CD4-positive, alpha-beta T cell treated with Interleukin-17A for 1 hour (primary cell): ENCODE results near the gene GDF7.

Experiments used
- DNase-seq: peaks from one replicate; pipeline ENCODE4 v3.0.0-alpha.2; 2020

GDF7 gene

DNA sequence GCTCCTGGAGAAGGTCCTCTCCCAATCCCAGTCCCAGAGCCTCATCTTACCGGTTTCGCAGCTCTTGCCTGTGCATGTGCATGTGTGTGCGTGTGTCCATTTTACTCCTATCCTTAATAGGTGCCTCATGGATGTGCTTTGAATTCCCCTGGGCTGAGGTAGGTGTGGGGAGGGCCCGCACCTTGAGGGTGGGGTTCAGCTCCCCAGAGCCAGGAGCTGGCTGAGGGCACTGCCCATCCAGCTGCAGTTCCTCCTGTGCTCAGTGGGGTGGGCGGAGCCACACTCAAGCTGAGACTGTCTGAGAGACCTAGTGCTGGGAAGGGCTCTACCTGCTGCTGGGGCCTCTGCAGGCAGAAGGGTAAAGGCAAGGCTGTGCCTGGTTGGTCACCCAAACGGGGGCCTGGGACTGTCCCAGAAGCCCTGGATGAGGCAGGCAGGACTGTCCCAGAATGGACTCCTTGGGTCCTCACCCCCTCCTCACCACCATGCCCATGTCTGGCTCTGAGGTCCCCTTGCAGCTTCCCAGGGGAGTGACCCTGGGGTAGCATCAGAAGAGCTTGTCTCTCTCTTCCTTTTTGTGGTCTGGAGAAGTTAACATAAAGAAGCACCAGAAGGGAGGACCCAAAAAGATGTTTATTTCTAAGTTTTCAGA, 8.9 kb downstream of the GDF7 start:
- DNase-seq: no peak

DNA sequence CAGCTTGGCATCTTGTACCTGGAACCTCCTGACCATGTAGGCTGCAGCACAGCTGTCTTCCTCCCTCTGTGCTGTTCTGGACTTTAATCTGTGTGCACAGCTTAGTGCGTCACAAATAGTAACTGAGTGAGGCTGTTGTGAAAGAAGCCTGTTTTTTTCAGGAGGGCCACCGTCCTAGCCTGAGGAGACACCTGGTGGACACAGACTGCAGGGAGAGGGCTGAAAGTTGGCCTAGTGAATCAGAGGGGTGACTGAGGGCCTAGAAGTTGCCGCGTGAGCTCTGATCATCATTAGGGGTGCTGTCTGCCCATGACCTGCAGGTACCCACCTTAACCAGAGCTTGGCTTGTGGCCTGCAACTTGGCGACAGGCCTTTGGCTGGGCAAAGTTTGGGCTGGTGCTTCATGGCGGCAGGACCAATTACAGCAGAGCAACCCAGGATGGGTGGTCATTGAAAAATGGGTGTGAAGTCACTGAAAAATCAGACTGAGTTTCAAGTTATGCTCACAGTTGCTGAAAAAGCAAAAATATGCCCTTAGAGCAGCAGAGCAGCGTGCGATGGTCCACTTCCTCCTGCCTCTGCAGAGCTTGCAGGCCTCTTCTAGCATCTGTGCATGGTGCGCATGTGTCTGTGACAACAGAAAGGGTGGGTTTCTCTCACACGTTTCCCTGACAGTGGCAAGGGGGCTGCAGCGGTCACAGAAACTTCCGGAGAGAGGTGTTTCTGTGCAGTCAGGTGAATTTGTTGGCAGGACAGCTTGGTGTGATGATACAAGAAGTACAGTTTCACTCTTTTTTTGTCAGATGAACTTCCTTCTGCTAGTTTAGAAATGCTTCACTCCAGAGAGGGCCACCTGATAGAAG, 9.6 kb downstream of the GDF7 start:
- no peak for DNase-seq

DNA sequence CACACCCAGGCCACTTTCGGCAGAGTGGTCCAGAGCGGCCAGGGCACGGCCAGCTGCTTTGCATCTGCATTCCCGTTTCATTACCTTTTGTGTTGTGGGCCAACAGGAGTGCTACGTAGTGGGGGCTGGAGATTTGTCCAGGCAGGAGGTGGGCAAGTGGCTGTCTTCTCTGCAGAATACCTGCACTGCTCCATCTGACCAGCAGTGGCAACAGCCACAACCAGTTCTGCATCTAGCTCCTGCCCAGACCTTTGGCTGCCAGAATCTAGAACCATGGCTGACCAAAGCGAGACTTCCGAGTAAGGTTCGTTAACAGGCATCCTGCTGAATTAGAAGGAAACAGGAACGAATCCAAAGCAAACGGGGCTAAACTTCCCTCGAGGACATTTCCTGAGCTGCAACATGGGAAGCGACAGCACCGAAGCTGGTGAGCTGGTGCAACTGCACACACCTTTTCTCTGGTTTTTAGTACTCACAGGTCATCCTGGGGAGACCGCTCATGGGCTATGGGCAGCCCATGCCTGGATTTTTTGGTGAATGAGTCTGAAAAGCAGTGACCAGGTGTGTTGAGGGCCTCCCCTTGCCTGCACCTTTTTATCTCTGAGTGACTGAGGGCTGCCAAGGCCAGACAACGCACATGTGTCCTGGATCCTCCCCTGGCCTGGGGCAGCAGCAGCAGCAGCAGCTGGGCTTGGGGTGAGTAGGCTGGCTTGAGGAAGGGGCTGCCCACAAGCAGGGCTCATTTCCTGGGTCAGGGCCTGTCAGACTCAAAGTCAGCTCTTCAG, 10.5 kb downstream of the GDF7 start:
- no peak for DNase-seq

DNA sequence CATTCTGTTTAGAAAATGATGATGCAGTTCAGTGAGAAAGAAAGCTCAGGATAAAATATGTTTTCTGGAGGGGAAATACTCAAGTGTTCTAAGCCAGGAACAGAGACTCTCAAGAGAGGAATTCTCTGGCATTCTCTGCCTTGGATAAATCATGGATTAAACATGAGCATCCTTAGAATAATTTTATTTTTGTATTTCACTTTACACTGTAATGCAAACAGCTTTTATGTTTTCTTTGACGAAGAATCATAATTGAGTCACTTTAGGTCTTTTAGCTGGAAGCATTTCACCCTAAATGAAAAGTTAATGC, 11.1 kb downstream of the GDF7 start:
- no peak for DNase-seq

DNA sequence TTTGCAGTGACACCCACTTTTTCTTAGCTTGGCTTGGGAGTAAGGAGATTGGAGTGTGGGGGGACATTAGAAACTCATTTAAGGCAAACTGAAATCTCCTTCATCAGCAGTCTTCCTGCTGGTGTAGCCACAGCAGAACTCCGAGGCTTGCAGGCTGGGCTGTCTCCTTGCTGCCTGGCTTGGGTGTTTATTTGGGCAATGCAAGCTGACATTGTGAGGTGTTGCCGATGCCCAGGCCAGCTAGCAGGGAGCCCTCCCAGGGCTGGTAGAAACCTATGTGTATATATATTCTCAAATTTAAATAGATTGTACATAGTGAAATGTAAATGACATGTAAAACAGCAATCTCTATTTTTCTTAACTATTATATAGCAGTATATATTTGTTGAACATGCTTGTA, 11.8 kb downstream of the GDF7 start:
- no peak for DNase-seq

DNA sequence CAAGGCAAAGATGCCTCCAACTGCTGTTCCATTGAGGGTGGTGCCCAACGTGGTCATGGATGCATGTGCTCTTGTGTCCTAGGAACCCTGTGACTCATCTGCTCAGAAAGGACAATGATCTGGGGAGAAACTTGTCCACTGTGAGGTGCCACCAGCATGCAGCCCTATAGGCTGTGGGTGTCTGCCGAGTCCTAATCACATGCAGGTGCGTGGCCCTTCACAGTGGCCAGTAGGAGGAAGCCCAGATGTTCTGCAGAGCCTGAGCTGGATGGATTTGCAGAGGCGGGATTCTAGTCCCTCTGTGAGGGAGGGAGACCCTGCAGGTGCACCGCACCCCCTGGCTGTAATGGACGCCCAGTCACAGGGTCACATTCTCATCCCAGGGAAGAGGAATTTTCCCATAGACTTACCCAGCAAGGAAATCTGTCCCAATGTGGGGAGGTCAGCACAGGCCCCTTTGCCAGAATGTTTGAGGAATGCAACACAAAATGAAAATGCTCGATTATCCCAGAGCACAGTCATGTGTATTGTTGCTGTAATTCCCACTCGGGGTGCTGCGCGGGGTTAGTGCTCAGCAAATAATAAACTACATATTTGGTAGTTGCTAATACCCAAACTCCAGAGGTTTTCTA, 13.9 kb downstream of the GDF7 start:
- DNase-seq: no peak

DNA sequence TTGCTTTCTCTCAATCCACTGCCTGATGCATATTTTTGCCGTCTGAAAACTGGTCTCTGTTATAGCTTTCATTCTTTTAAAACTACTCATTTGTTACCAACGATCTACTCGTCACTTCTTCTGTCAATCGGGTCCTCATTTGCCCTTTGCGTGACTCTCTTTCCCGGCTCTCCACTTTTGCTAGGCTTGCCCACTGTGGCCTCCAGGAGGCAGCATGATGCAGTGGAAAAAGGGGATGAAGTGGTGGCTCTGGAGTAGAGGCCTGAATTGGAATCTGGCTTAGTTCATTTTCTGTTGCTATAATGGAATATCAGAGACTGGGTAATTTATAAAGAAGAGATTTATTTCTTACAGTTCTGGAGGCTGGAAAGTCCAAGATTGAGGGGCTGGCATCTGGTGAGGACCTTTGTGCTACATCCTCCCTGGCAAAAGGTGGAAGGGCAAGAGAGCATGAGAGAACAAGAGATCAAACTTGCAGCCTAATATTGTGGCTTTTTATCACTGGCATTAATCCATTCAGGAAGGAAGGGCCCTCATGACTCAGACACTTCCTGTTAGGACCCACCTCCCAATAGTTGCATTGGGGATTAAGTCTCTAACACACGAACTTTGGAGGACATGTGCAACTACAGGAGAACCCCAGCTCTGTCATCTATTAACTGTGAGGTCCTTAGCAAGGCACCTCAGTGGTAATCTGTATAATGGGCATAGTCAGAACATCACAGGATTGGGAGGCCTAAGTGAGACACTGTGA, 15.4 kb downstream of the GDF7 start:
- no peak for DNase-seq

DNA sequence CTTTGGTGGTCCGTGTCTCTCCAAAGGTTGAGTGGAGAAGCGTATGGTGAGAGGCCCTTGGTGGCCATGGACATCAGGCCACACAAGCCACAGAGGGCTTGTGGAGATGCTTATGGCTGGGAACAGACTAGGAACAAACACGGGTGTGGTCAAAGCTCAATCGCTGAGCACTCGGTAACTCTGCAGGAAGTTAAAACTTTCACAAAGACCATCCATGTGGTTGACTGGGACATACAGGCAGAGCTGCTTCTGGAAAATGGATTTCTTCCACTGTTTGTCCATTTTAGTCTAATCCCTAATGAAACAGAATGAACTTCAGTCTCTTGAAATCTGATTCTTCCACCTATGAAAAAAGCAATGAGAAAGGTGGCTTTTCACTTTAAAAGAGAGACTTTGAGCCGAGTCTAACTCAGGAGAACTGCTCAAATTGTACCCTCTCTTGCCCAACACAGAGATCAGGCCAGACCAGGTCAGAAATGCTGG, 17.7 kb downstream of the GDF7 start:
- DNase-seq: no peak

DNA sequence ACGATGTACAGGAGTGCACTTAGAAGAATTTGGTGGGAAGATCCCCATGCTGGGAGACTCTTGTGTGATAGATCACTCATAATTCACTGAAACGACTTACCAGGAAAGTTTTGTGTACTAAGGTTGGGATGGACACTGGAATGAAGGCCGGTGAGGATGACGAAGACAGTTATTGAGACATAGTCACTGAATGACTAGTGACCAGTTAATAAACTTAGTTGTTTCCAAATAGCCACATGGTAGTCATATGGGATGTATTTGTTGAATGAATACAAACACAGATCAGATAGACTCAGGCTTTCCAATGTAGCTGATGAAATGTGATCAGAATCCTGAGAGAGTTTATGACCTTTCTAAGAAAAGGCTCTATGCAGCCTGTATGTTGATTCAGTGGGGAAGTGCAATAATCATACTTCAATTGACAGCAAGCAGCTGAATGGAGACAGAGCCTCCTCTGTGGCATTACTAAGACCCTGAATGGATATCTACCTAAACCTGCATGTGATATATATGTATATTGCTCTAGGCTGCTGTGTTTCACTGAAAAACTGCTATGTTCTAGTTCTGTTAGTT, 20.4 kb downstream of the GDF7 start:
- no peak for DNase-seq

DNA sequence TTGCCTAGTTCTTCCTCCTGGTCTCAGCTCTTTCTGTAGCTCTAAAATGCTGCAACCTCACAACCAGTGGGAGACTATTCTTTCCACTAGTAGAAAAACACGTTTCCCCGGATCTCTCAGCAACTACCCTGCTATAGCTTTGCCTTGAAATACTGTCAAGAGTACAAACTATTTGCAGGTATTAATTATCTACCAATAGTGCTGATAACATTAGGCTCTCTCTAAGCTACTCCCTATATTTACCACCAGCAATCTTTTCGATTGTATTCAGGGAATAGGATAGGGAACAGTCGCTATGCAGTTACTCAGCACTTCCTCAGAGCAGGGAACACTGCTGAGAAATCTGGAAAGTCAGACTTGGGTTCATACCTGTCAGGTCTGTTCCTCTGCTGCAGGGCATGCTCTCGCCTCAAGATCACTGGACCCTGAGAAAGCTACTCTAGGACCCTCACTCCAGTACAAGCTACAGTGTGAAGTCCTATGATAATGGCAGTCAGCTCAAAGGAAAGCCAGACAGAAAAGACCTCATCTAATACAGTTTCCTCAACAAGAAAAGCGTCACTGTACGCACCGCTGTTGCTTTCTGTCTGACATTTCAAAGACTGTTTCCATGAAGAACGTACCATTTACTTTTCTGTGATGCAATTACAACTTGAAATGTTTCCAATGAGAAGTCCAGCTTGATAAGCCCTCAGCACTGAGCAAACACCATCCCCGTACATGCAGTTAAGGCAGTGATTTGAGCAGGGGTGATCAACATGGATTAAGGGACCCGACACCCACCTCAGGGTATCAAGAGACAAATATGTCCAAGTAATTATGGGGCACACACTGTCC, 22.7 kb downstream of the GDF7 start:
- DNase-seq: no peak

DNA sequence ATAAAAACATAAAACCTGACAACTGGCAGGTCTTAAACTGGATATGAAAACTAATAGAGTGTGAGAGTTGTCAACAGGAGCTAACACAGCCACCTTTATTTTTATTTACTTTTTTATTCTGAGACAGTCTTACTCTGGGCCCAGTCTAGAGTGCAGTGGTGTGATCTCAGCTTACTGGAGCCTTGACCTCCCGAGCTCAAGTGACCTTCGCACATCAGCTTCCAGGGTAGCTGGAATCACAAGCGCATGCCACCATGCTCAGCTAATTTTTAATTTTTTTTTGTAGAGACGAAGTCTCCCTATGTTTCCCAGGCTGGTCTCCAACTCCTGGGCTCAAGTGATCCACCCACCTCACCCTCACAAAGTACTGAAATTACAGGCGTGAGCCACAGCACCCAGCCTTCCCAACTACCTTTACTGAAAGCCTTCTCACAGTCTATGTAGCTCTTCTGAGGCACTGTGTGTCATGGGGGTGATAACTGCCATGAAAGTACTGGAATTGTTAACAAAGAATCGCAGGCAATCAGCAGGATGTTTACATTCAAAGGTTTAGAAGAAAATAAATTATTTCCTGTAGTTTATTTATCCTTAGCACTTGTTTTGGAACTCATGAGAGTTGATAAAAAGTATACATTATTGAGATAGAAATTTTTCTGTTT, 24.3 kb downstream of the GDF7 start:
- DNase-seq: no peak

DNA sequence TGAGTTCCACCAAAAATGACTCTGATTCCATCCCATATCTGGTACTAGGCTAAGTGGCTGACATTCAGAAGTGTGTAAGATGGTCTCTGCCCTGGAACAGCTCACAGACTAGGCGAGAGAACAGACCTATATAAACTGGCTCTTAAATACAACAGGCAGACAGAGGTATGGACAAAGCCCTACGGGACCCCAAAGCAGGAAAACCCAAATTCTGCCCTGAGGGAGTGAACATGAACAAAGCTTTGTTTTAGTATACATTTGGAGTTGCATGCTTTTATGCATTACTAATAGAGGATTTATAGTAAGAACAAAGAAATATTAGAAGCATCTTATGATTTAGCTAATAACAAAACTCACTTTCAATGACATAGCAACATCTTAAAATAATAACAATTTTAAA, 25.1 kb downstream of the GDF7 start:
- DNase-seq: no peak

DNA sequence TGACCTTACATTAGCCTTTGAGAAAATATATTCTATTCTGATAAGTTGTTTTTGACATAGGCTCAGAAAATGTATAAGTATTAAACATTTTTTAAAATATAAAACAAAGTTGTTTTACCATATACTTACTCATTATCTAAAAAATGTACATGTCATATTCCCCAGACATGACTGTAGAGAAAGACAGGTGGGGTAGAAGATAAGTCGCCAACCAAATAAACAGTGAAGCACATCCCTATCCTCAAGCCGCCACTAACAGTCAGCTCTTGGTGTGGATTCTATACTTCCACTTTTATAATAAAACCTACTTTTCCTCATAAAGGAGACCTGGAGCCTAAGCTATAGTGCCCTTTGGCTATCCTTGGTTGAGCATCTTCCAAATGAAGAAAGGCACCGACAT, 26.4 kb downstream of the GDF7 start:
- DNase-seq: no peak

DNA sequence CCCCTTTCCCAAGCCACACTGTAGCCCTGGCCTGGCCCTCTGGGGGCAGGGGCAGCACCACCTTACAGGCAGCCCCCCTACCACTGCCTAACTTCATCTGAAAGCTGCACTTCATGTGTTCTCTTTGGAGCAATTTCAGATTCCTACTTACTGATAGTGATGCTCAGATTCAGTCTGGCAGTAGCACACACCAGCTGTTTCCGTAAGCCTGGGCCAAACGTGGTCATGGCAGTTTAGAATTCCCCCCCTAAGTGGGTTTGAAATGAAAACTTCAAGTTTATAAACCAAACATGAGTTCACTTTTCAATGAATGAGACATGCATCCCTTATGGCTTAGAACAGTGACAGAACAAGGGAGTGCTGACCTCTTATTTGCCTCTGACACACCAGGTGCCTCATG, 29.4 kb downstream of the GDF7 start:
- no peak for DNase-seq

DNA sequence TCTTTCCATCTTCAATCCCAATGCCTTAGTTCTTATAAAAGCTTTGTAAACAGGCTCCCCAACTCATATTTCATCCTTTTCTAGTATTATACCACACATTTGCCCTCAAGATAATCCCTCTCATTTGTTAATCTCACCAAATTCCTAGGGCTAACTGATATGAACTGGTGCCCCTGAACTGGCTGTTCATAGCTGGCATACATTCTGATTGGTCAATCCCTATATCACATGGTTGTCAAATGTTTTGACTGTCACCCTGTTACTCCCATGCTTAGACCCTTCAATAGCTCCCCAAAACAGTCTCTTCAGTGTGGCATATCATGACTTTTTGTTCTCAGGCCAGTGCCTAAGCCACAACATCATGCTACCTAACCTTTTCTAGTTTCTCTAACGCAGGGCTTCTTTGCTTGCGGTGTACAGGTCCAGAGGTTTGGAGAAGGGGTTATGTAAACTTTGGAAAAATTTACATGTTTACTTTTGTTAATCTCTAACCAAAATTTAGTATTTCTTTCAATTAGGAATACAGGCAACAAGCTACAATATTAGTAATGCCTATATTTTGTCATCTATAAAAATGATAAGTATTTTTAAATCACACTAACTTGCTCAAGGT, 30.5 kb downstream of the GDF7 start:
- DNase-seq: no peak

DNA sequence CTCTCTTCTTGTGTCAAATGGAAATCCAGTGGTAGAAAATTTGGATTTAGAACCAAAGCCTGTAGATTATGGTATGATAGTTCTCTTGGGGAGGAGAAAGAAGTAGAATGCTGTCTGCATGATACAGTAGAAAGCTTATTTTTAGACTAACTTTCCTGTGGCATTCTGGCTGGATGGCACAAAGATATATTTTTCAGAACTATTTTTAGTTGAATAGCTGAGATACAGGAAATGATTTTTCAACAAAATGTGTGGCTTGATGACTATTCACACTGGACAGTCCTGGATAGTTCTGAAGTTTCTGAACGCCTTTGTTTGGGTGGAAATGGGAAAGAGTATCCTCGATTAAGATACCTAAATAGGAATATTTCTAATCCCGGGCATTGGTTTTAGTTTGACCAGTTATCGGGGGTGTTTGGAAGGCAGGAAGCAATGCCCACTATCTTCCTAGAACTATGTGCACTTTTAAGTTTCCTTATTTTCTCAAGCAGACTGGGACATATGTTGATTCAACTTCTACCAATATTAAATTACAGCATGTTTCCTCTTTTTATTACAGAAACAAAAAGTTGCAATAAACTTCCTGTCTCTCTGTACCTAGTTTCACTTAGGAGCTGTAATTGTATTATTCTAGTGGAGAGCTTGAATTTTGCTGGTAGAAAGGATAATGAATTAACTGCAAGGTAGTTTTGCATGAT, 32.1 kb downstream of the GDF7 start:
- DNase-seq: no peak

DNA sequence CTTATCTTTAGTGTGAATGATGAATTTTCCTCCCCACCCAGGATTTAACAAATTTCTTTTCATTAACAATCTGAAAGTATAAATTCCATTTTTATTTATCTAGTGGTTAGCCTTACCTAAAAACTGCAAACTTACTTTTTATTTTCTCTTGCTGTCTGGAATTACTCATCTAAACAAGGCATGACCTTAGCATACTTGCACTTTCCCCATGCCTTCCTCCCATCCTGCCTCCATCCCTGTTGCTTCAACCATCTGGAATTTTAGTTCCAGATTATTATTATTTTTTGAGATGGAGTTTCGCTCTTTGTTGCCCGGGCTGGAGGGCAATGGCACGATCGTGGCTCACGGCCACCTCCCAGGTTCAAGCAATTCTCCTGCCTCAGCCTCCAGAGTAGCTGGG, 35.6 kb downstream of the GDF7 start:
- DNase-seq: no peak

DNA sequence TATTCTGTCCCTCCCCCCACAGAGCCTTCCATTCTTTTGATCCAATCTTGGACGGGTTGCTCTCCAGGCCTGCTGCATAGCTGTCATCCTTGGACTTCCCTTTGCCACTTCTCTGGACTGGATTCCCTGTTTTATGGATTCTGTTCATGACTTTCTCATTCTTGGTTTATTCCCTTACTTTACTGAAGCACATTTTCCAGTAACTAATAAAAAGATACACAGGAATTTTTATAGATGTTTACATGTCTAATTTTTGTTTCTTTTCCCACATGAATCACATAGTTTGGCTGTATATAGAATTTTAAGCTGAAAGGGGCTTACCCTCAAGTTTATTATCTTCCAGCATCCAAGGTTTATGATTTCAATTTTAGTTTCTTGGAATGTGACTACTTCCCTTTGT, 37.9 kb downstream of the GDF7 start:
- DNase-seq: no peak

DNA sequence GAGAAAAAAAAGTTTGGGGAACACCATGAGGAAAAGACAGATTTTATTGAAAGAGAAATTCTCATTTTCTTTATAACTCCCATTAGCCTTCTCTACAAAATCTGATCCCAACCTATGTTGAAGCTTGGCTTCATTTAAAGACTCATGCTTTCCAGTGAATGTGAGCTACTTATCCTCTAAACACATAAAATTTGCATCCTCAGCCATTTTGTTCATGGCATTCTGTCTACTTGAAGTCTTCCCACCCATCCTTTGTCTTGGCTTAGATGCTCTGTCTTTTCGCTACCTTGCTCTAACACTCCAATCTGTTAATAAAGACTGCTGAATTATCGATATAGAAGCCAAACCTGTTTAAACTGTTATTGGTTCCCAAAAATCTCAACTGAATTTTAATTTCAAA, 39.3 kb downstream of the GDF7 start:
- DNase-seq: no peak

DNA sequence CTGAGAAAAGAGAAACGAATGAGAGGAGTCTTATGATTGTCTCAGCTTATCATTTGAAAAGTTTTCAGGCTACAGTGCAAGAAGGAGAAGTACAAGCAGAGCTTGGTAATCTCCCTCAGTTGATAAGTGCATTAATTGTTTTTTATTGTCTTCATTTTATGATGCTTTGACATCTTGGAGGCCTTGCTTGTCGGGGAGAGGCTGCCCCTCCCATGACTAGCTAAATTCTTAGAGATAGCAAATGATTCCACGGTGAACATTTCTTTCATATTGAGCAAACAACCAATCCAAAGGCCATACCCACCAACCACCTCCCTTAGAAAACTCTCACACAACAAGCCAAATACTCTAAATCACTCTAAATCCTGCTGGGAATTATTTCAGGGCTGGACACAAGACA, 39.8 kb downstream of the GDF7 start:
- no peak for DNase-seq
